Keratinocyte (primary cell): ENCODE measurements around the gene ABCA12.

Experiments
- EZH2 ChIP-seq: IDR thresholded peaks from one replicate; pipeline ENCODE4 v1.6.1; 2012; ENCODE audit warnings: inconsistent platforms, mild to moderate bottlenecking, low read length, moderate library complexity
- TF ChIP-seq, protein P1 (sequence below), 3 experiments: IDR thresholded peaks in 1 of 3; conservative IDR thresholded peaks in 1 of 3; optimal IDR thresholded peaks in 1 of 3; 2 replicates in 2 of 3; 3 replicates in 1 of 3; pipeline versions ENCODE3 to v1.5.1; 2011; ENCODE audit warnings: low read length in 3 of 3, mild to moderate bottlenecking in 3 of 3, moderate library complexity in 2 of 3, control low read depth in 1 of 3, inconsistent platforms in 1 of 3; ENCODE audit not compliant: insufficient read depth in 2 of 3; ENCODE audit errors: extremely low read depth in 1 of 3

DNA sequence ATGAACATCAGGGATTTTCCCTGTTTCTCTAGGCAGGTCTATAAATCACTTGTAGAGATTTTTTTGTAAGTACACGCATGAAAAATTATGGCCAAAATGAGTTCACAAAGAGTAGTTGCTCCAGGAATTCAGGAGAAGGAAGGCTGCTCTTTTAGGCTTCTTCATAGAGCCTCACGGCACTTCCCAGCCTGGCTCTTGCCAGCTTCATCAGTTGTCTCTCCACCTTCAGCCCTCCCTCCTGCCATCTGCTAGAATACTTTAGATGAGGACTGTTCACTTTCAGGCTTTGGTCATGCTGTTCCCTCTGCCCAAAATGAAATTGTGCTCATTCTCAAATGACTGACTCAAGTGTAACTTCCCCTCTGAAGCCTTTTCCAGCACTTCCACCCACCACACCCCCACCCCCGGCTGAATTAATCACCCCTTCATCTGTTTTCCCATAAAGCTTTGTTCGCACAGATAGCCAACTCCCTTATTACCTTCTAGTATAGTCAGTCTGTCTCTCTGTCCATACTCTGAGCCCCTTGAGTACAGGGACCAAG, 1.8 kb upstream of the ABCA12 start:
- no peak for TF ChIP-seq EZH2
- TF ChIP-seq, protein P1, sequence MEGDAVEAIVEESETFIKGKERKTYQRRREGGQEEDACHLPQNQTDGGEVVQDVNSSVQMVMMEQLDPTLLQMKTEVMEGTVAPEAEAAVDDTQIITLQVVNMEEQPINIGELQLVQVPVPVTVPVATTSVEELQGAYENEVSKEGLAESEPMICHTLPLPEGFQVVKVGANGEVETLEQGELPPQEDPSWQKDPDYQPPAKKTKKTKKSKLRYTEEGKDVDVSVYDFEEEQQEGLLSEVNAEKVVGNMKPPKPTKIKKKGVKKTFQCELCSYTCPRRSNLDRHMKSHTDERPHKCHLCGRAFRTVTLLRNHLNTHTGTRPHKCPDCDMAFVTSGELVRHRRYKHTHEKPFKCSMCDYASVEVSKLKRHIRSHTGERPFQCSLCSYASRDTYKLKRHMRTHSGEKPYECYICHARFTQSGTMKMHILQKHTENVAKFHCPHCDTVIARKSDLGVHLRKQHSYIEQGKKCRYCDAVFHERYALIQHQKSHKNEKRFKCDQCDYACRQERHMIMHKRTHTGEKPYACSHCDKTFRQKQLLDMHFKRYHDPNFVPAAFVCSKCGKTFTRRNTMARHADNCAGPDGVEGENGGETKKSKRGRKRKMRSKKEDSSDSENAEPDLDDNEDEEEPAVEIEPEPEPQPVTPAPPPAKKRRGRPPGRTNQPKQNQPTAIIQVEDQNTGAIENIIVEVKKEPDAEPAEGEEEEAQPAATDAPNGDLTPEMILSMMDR (optimal IDR thresholded peaks at IDR 0.05 in 1 of 3, IDR thresholded peaks at IDR 0.05 in 1 of 3, conservative IDR thresholded peaks at IDR 0.05 in 1 of 3; ENCODE audit: extremely low read depth in 1 of 3, insufficient read depth in 2 of 3, low read length in 3 of 3) = no peak
